AML-193 (cell line): ENCODE data around the gene PPP1R37.
A peak's percentile ranks its signal among the peaks of the same experiment; 100 is the strongest.
"Not testable (repeated sequence)": the region's sequence is repeated elsewhere in the genome, so short reads cannot be mapped to it uniquely, and the experiment has no call there.

ENCODE experiments used
- DNase-seq, 2 experiments: peaks; one replicate each; lab custom pipeline; 2025; lab: John Stamatoyannopoulos, UW

PPP1R37 gene

DNA sequence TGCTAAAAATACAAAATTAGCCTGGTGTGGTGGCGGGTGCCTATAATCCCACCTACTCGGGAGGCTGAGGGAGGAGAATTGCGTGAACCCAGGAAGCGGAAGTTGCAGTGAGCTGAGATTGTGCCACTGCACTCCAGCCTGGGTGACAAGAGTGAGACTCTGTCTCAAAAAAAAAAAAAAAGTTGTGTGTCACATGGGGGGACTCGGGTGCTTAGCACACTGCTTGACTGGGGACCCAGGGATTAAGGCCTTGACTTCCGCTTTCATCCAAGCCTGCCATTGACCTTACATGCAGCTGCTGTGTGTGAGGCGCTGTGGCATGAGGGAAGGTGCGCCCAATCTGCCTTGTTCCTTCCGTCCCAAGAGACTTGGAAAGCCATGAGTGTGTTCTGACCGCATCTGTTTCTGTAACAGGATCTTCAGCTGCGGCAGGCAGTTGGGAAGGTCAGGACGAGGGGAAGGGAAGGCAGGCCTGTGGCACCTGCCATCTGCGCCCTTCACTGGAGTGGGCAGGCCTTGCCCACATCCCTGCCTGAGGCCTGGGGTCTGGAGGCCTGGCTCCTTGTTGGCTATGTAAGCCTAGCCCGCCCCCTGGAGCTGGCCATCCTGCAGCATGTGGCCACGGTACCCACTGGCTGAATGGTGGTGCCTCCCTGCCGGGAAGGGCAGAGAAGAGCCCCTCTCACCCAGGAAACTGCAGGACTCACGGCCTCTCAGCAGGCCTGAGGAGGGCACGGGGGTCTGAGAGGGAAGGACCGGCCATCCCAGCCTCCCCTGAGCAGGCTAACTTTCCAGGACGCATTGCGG lies 23.0 kb downstream of the PPP1R37 start:
- DNase-seq = no peak

DNA sequence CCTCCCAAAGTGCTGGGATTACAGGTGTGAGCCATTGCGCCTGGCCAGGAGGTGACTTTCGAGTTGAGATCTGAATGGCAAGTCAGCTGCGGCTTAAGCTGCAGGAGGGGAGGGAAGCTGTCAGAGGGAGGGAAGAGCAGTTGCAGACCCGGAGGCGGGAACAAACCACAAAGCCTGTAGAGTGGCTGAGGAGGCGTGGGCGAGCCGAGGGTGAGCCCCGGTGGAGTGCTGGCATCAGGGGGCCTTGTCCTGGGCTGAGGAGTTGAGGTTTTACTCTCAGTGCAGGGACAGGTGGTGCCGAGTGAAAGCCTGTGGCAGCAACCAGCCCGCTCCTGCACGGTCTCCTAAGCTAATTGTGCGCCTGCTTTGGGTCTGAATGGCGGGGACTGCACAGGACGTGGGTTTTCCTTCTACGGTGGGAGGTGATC lies 24.2 kb downstream of the PPP1R37 start:
- no peak for DNase-seq

DNA sequence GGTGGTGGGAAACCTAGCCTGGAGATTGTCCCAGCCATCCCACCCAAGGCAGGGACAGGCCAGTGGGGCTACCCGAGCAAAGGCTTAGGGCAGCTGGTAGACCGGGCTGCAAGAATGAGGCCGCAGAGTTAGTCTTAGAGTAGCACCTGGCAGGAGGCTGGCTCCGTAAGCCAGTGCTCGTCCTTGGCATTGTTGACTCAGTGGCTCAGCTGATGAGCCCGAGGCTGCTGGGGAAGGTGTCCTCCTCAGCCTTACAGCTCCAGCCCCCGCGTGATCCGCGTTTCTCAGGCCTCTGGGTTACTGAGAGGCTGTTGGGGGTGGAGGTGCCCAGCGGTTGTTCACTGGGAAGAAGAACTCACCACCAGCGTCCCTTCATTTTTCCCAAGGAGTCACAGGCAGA lies 24.7 kb downstream of the PPP1R37 start:
- no peak for DNase-seq

DNA sequence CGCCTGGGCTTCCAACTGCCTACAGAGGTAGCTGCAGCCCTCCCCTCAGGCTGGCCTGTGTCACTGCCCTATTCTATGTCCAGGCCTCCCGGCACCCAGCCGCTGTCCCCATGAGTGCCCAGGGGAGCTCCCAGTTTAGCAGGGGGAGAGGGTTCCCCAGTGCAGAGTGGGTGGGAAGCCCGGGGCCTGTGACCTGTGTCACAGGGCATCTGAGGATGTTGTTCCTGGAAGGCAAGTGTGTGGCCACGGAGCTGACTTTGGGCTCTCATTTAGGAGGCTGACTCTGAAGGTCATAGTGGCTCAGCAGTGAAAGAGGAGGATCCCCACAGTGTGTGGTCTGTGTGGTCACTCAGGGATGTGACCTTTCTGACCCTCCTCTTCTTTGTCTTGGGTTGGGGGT lies 25.1 kb downstream of the PPP1R37 start:
- no peak for DNase-seq

DNA sequence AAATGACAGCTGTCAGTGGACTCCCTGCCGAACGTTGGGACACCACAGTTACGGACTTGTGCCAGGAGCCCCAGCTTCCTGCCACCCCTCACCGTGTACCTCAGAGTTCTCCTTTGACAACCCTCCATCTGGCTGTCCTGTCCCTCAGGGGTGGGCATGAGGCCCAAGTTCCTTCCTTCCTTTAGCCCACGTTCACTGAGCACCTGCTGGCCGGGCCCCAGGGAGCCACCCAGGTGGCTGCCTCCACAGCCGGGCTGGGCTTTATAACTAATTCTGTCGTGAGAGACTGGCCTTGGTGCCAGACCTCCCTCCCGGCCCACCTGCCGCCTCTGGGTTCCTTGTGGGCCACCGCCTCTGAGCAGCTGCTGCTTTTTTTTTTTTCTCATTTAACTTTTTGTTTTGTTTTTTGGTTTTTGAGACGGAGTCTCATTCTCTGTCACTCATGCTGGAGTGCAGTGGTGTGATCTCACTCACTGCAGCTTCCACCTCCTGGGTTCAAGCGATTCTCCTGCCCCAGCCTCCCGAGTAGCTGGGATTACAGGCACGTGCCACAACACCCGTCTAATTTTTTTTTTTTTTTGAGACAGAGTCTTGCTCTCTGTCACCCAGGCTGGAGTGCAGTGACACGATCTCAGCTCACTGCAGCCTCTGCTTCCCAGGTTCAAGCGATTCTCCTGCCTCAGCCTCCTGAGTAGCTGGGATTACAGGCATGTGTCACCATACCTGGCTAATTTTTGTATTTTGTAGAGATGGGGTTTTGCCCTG lies 25.8 kb downstream of the PPP1R37 start:
- not testable (repeated sequence) for DNase-seq

- no peak for DNase-seq
Observed at GRCh38 chr19:45119582-45119981, 26.6 kb downstream of the PPP1R37 start.

DNA sequence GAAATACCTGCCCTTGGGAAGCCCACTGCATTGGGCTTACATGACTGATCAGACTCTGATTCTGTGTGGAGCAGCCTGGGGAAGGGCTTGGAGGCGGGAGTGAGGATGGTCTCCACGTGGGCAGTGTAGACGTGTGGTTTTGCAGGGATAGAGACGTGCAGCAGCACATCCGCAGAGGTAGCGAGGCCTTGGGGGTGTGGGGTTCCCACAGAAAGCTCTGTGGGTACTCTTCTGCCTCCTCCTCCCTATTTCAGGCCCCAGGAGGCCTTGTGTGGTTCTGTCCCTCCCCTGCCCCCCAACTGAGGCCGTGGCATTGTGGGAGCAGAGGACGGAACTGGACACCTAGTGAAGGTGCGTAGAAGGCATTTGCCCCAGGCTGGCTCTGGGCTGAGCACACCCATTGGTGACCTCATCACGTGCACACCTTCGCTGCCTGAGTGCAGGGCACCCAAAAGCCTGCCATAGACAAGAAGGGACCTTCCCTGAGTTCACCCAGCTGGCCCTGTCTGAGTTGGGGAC lies 28.9 kb downstream of the PPP1R37 start:
- DNase-seq = no peak

DNA sequence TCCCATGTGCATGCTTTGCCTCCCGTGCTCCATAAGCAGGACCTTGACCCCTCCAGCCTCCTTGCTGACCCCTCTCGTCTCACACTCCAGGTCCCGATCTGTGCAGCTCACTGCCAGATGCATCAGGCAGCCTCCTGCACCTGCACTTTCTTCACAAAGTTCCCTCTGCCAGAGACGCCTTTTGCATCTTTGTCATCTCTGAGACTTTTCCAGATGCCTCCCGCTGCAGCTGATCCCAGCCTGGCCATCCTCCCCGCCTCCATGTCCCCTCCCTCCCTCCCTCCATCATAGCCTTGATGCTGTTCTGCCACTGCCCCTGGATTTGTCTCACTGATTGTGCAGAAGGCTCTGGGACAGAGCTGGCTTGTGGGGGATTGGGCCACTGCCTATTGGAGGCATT lies 29.9 kb downstream of the PPP1R37 start:
- DNase-seq = no peak

DNA sequence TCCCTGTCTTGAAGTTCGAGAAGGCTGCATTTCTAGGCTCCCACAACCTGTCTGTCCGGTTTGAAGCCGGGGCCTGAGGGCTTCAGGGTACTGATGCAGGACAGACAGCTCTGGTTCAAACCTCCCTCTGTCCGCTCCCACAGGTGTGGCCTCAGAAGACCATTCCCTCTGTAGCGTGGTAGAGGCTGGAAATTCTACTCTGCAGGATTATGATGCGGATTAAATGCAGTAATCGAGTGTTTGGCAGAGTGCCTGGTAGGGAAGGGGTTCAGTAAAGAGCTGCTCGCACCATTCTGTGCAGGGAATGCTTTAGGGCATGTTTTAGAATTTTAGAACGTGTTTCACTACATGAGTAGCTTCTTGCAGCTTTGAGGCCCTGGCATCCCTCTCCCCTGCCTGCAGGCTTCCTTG lies 30.5 kb downstream of the PPP1R37 start:
- no peak for DNase-seq

DNA sequence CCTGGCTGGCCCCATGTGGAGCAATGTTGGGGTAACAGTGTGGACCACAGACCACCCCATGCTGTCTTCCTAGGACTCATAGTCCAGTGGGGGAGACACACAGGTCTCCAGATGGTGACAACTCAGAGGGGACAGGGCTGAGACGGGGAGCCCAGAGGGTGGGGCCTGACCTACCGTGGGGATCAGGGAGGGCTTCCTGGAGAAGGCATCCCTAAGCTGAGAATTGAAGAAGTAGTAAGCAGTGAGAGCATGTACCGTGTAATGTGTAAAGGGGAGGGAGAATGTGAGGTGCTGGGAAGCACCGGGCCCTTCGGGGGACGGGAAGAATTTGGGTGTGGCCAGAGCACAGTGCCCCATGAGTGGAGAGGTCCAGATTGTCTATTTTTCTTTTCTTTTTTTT lies 31.0 kb downstream of the PPP1R37 start:
- DNase-seq = no peak

- no peak for DNase-seq
Observed at GRCh38 chr19:45125360-45125759, 32.4 kb downstream of the PPP1R37 start.

DNA sequence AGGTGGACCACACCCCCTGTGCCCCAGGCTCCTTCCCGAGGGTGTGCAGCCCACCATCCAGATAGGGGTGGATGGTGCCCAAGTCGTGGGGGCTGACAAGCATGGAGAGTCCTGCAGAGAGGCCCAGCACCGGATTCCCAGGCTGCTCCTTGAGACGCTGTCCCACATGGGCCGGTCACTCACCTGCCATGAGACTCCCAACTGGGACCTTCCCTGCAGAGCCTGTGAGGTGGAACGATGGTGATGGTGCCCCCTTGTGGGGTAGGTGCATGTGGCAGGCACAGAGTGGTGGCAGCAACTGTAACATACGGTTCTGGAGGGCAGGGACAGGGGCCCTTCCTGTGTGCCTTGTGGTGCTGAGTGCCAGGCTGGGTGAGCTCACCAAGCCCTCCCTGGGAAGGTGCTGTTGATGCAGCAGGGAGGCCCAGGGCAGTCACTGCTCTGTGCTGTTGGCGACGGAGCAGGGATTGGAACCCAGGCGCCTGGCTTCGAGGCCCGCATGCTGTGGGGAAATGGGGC lies 33.1 kb downstream of the PPP1R37 start:
- peak; percentile 27 to 28 for DNase-seq

DNA sequence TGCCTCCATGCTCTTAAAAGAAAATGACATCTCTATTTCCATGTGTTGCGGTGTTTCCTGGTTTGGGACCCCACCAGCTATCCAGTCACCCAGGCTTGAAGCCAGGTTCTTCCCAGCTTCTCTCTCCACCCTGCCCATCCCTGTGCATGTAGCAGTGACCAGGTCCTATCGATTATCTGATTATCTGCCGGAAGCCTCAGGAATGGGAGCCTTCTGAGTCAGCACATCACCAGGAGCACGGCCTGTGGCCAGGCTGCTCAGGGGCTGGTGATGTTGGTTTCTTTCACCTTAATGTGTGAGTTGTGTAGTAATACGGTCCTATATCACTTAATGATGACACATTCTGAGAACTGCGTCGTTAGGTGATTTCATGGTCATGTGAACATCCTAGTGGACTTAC lies 33.7 kb downstream of the PPP1R37 start:
- no peak for DNase-seq

DNA sequence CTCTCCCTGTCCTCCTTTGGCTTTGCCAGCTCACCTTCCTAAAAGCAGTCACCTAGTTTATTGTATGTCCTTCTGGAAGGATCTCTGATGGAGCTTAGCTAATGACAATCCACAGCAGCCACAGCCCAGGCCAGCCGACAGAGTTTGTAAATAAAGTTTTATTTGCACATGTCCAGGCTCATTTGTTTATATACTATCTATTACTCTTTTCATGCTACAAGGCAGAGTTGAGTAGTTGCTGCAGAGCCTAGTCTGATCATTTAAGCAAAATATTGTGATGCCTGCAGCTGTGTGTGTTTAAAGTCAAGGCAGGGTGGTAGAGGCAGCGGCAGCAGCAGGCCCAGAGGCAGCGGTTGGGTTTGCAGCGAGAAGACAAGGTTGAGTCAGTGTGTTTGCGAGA lies 35.2 kb downstream of the PPP1R37 start:
- no peak for DNase-seq

- DNase-seq = no peak
Observed at GRCh38 chr19:45128806-45129205, 35.8 kb downstream of the PPP1R37 start.

DNA sequence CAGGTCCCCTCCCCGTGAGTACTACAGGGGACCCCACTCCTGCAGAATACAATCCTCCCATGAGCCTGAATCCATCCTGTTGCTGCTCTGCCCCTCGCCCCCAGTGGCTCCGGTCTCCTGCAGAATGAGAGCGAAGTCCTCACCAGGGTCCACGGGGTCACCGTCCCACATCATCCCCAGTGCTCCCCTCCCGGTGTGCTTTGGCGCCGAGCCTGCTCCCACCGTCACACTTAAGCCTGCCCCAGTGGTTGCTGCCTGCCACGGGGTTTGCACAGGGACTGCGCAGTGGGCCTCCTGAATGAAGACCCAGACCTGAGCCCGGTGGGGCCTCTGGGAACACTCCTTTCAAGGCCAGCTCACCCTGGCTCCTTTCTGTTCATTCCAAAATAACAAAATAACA lies 37.3 kb downstream of the PPP1R37 start:
- no peak for DNase-seq

- no peak for DNase-seq
Observed at GRCh38 chr19:45130888-45131615, 38.1 kb downstream of the PPP1R37 start.

GRCh38 chr19:45133661-45134060 lies 40.7 kb downstream of the PPP1R37 start:
- DNase-seq = no peak

DNA sequence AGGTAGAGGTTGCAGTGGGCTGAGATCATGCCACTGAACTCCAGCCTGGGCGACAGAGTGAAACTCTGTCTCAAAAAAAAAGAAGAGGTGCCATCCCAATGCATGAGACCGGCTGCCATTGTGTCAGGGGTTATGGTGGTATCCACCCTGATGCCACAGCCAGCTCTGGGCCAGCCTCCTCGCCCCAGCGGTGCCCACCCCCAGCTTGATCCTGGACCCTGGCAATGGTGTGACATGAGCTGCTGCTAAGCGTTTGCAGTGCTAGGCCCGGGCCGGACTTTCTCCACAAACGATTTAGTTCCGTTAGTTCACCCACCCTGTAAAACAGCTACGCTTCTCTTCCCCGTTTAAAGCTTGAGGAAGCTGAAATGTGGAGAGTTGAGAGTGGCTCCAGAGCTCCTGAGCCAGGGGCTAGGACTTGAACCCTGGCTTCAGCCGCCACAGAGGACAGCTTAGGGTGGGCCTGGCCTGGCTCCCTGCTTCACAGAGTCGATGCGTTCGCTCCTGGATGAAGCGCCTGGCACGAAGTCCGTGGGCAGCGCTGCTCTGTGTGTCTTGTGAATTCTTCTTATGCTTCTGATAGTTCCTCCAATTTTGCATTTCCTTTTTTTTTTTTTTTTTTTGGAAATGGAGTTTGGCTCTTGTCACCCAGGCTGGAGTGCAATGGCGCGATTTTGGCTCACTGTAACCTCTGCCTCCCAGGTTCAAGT lies 42.4 kb downstream of the PPP1R37 start:
- DNase-seq = no peak

- no peak for DNase-seq
Observed at GRCh38 chr19:45136507-45137178, 43.7 kb downstream of the PPP1R37 start.

- DNase-seq = no peak
Observed at GRCh38 chr19:45137179-45137761, 44.3 kb downstream of the PPP1R37 start.
